Liver (tissue), 9 donors: ENCODE results near the gene BATF. TPM values are rescaled to one million over a fixed set of nuclear protein-coding genes. Genes with fewer than 3 reads are reported as not detected.

Source experiments
- DNase-seq: peaks from one replicate; pipeline ENCODE4 v3.0.0-alpha.2; 2017; ENCODE audit warnings: low spot score
- H3K27ac ChIP-seq, 2 donors: one replicate each; pipeline ENCODE4 v1.7.0; 2013; ENCODE audit warnings: inconsistent platforms in 2 of 2, low read length in 2 of 2, control low read depth in 1 of 2, low read depth in 1 of 2, mild to moderate bottlenecking in 1 of 2
- H3K27me3 ChIP-seq, 4 donors: one replicate each; pipeline versions ENCODE4 v1.6.1 to v1.7.0; 2013; ENCODE audit warnings: low read length in 3 of 4, inconsistent platforms in 1 of 4, mild to moderate bottlenecking in 1 of 4, moderate library complexity in 1 of 4; ENCODE audit not compliant: control insufficient read depth in 4 of 4, insufficient read depth in 4 of 4
- H3K36me3 ChIP-seq, 4 donors: one replicate each; pipeline versions ENCODE4 v1.6.1 to v1.7.0; 2013; ENCODE audit warnings: low read length in 3 of 4, mild to moderate bottlenecking in 3 of 4, low read depth in 1 of 4, moderate library complexity in 1 of 4; ENCODE audit not compliant: control insufficient read depth in 4 of 4, insufficient read depth in 3 of 4
- H3K4me1 ChIP-seq, 4 donors: one replicate each; pipeline versions ENCODE4 v1.6.1 to v1.7.0; 2013; ENCODE audit warnings: low read length in 3 of 4, mild to moderate bottlenecking in 3 of 4, moderate library complexity in 1 of 4; ENCODE audit not compliant: control insufficient read depth in 4 of 4, insufficient read depth in 4 of 4
- H3K4me3 ChIP-seq, 3 donors: one replicate each; pipeline versions ENCODE4 v1.6.1 to v1.7.0; 2013; ENCODE audit warnings: low read length in 3 of 3, control low read depth in 1 of 3, low read depth in 1 of 3, mild to moderate bottlenecking in 1 of 3
- H3K9ac ChIP-seq, 2 donors: one replicate each; pipeline ENCODE4 v1.7.0; 2013; ENCODE audit warnings: low read length in 2 of 2, mild to moderate bottlenecking in 2 of 2, moderate library complexity in 2 of 2, control low read depth in 1 of 2, low read depth in 1 of 2
- H3K9me3 ChIP-seq, 4 donors: one replicate each; pipeline versions ENCODE4 v1.6.1 to v1.7.0; 2013; ENCODE audit warnings: low read length in 3 of 4; ENCODE audit not compliant: control insufficient read depth in 4 of 4
- CTCF ChIP-seq: fragments of 150-350 bp; IDR thresholded peaks from 2 replicates; pipeline ENCODE4 v1.5.1; 2017; ENCODE audit warnings: improper control_type of control experiment, low read depth, low read length; ENCODE audit not compliant: missing input control
- FOXA1 ChIP-seq: IDR thresholded peaks from 2 replicates; pipeline ENCODE4 v1.6.1; 2016; ENCODE audit warnings: antibody characterized with exemption
- FOXA2 ChIP-seq: IDR thresholded peaks from 2 replicates; pipeline ENCODE4 v1.6.1; 2016; ENCODE audit warnings: antibody characterized with exemption
- GABPA ChIP-seq, 2 donors: IDR thresholded peaks in 1 of 2; conservative IDR thresholded peaks in 1 of 2; 2 replicates each; pipeline ENCODE4 v1.6.1; 2016; ENCODE audit warnings: antibody characterized with exemption in 2 of 2, mild to moderate bottlenecking in 1 of 2, moderate library complexity in 1 of 2
- HNF4A ChIP-seq, 2 donors: conservative IDR thresholded peaks; 2 replicates each; pipeline ENCODE4 v1.6.1; 2016; ENCODE audit warnings: antibody characterized with exemption in 2 of 2, mild to moderate bottlenecking in 2 of 2
- HNF4G ChIP-seq: IDR thresholded peaks from 2 replicates; pipeline ENCODE4 v1.6.1; 2016; ENCODE audit warnings: antibody characterized with exemption
- JUND ChIP-seq, 2 donors: IDR thresholded peaks; 2 replicates each; pipeline ENCODE4 v1.6.1; 2016; ENCODE audit warnings: antibody characterized with exemption in 2 of 2
- RAD21 ChIP-seq, 2 donors: IDR thresholded peaks; 2 replicates each; pipeline ENCODE4 v1.6.1; 2016; ENCODE audit warnings: antibody characterized with exemption in 2 of 2, mild to moderate bottlenecking in 2 of 2
- RXRA ChIP-seq, 2 donors: IDR thresholded peaks; 2 replicates each; pipeline ENCODE4 v1.6.1; 2017 to 2018; ENCODE audit warnings: antibody characterized with exemption in 2 of 2, mild to moderate bottlenecking in 1 of 2
- SP1 ChIP-seq: IDR thresholded peaks from 2 replicates; pipeline ENCODE4 v1.6.1; 2018; ENCODE audit warnings: antibody characterized with exemption, mild to moderate bottlenecking
- TAF1 ChIP-seq: conservative IDR thresholded peaks from 2 replicates; pipeline ENCODE4 v1.6.1; 2016; ENCODE audit warnings: antibody characterized with exemption, mild to moderate bottlenecking
- YY1 ChIP-seq: IDR thresholded peaks from 2 replicates; pipeline ENCODE4 v1.6.1; 2016; ENCODE audit warnings: antibody characterized with exemption, mild to moderate bottlenecking
- WGBS: extraction: QIAGEN DNeasy Blood & Tissue Kit; methylation state at CpG from one replicate; pipeline ENCODE4 v1.1.7; 2013; 5-methylcytosine and 5-hydroxymethylcytosine counted together
- polyA plus RNA-seq, 2 donors: library from polyadenylated mRNA; stranded (reverse) in 1 of 2; unstranded in 1 of 2; fragments of 200-250 nt in 1 of 2; fragments of >200 nt in 1 of 2; fragmentation: Nextera tagmentation in 1 of 2; extraction: Ambion mirVana in 1 of 2; gene quantifications; one replicate each; pipeline versions ENCODE4 v1.2.1 to v1.2.3, GENCODE V29; 2013 to 2015
- total RNA-seq, 2 donors: library from RNA; depleted of rRNA; stranded (reverse); fragments of >200 nt; gene quantifications; one replicate each; pipeline ENCODE4 v1.2.3, GENCODE V29; 2014
- TF ChIP-seq, protein P1 (sequence below): IDR thresholded peaks from 2 replicates; pipeline ENCODE4 v1.6.1; 2016; ENCODE audit warnings: antibody characterized with exemption
- TF ChIP-seq, protein P2 (sequence below): IDR thresholded peaks from 2 replicates; pipeline ENCODE4 v1.6.1; 2016; ENCODE audit warnings: antibody characterized with exemption
- TF ChIP-seq, protein P3 (sequence below): IDR thresholded peaks from 2 replicates; pipeline ENCODE4 v1.6.1; 2016; ENCODE audit warnings: antibody characterized with exemption
- donor health status: healthy.
- donor health status: healthy.
- donor health status: healthy.
- donor health status: healthy.
- donor health status: healthy.

Gene BATF
- total and polyA plus RNA-seq, 4 donors = 0.77 to 2.1 (median 1.0) TPM

DNA sequence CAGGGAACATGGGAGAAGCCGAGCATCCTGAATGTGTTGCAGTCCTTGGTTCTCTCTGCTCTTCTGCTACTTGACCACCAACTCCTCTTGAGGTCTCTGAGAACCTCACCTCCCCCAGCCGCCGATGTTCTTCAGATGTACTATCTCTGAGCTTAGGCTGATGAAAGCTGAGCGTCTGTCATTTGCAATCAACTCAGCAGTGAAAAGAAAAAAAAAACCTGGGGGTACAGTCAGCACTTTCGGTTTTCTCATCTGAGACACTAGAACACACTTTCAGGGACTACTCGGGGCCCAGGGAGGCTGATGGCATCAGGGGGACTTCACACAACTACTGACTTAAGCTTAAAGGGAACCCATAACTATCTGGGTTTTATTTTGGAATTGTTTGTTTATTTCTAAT, 46.5 kb downstream of the BATF start:
- H3K27me3 ChIP-seq = no peaks in the 10 kb centered on the region
- TF ChIP-seq RXRA (IDR thresholded peaks at IDR 0.05) (no peak), HNF4A (conservative IDR thresholded peaks at IDR 0.05) (no peak), FOXA1 (no peak), JUND (IDR thresholded peaks at IDR 0.05) (no peak), CTCF (no peak)
- TF ChIP-seq, protein P1, sequence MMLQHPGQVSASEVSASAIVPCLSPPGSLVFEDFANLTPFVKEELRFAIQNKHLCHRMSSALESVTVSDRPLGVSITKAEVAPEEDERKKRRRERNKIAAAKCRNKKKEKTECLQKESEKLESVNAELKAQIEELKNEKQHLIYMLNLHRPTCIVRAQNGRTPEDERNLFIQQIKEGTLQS = no peak

DNA sequence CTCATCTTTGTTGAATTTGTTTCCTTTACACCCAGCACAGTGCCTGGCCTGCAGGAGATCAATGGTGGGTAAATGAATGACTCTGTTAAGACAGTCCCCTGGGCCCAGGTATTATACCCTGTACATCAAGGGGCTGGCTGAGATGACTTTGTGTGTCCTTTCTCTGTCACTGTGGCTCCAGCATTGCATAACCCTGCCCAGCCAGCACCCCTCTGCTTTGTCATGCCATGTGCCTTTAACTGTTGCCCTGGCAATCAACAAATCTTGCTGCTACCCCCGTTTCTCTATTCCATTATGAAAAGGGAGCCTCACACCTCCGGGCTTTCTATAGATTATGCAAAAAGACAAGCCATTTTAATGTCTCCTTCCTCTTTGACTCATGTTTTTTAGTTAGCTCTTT, 48.5 kb downstream of the BATF start:
- TF ChIP-seq TAF1 (no peak), SP1 (no peak)
- WGBS = 68% methylated on average over 2 of the region's 2 CpGs
- Histone ChIP-seq H3K27ac (no peak overlapping the region), H3K27me3 (no peaks in the 10 kb centered on the region), H3K9ac (no peak overlapping the region), H3K4me3 (no peak overlapping the region), H3K4me1 (no peaks in the 10 kb centered on the region), H3K9me3 (no peaks in the 10 kb centered on the region), H3K36me3 (no peaks in the 10 kb centered on the region)
- no peak for DNase-seq

More for the DNA sequence above, 46.5 kb downstream of the BATF start:
- Histone ChIP-seq H3K9ac (no peak overlapping the region), H3K36me3 (no peaks in the 10 kb centered on the region), H3K4me3 (no peak overlapping the region), H3K27ac (no peak overlapping the region), H3K4me1 (no peaks in the 10 kb centered on the region), H3K9me3 (no peaks in the 10 kb centered on the region)
- WGBS = 92% methylated on average over 6 of the region's 6 CpGs
- DNase-seq = no peak

- no peak overlapping the region for H3K4me3 ChIP-seq
- H3K27me3 ChIP-seq = no peaks in the 10 kb centered on the region
- WGBS = 82% methylated on average over 6 of the region's 6 CpGs
- TF ChIP-seq RXRA (IDR thresholded peaks at IDR 0.05) = no peak
- no peak for TF ChIP-seq HNF4G
- TF ChIP-seq, protein P1 = no peak
- TF ChIP-seq, protein P2, sequence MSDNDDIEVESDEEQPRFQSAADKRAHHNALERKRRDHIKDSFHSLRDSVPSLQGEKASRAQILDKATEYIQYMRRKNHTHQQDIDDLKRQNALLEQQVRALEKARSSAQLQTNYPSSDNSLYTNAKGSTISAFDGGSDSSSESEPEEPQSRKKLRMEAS = no peak
- no peak for TF ChIP-seq GABPA (IDR thresholded peaks at IDR 0.05 in 1 of 2, conservative IDR thresholded peaks at IDR 0.05 in 1 of 2)
- TF ChIP-seq HNF4A (conservative IDR thresholded peaks at IDR 0.05) = no peak
- no peak for TF ChIP-seq RAD21 (IDR thresholded peaks at IDR 0.05)
- no peak for TF ChIP-seq FOXA2
- no peak for TF ChIP-seq YY1
- no peak for TF ChIP-seq SP1
- TF ChIP-seq, protein P3, sequence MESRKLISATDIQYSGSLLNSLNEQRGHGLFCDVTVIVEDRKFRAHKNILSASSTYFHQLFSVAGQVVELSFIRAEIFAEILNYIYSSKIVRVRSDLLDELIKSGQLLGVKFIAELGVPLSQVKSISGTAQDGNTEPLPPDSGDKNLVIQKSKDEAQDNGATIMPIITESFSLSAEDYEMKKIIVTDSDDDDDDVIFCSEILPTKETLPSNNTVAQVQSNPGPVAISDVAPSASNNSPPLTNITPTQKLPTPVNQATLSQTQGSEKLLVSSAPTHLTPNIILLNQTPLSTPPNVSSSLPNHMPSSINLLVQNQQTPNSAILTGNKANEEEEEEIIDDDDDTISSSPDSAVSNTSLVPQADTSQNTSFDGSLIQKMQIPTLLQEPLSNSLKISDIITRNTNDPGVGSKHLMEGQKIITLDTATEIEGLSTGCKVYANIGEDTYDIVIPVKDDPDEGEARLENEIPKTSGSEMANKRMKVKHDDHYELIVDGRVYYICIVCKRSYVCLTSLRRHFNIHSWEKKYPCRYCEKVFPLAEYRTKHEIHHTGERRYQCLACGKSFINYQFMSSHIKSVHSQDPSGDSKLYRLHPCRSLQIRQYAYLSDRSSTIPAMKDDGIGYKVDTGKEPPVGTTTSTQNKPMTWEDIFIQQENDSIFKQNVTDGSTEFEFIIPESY = no peak
- no peak for TF ChIP-seq JUND (IDR thresholded peaks at IDR 0.05)
- no peak overlapping the region for H3K9ac ChIP-seq
- H3K4me1 ChIP-seq = no peaks in the 10 kb centered on the region
- DNase-seq = no peak
- no peak overlapping the region for H3K27ac ChIP-seq
- H3K36me3 ChIP-seq = no peaks in the 10 kb centered on the region
- H3K9me3 ChIP-seq = no peaks in the 10 kb centered on the region
Observed at GRCh38 chr14:75572104-75572503, 49.8 kb downstream of the BATF start.
